T-cell (primary cell): ENCODE results near the gene RNF144A. TPM values are rescaled to one million over a fixed set of nuclear protein-coding genes. Genes with fewer than 3 reads are reported as not detected.

Source experiments
- ATAC-seq, 4 experiments: fragments of 200-7000 bp in 3 of 4; fragments of 150-1000 bp in 1 of 4; cut with Tn5 transposase; replicated peaks in 1 of 4; 1 replicate in 3 of 4; 2 replicates in 1 of 4; pipeline ENCODE4 v1.10.0; 2021; ENCODE audit warnings: moderate library complexity in 3 of 4, mild to moderate bottlenecking in 2 of 4, moderate number of reproducible peaks in 1 of 4
- CTCF ChIA-PET, 2 donors: fragments of 300-600 bp; sonication (Branson Sonifier 250); formaldehyde crosslinking; loops; one replicate each; lab custom pipeline; 2022; ENCODE audit warnings: antibody characterized with exemption in 2 of 2; lab: Charles Lee
- POLR2A ChIA-PET, 2 donors: fragments of 300-600 bp; sonication (Branson Sonifier 250); formaldehyde crosslinking; loops; one replicate each; lab custom pipeline; 2022; ENCODE audit warnings: antibody characterized with exemption in 2 of 2; lab: Charles Lee
- DNase-seq, 35 experiments: peaks; one replicate each; pipeline versions ENCODE4 v3.0.0 to v3.0.0-alpha.2; 2013 to 2023
- H3K27ac ChIP-seq: one replicate; pipeline ENCODE4 v1.5.1; 2013; ENCODE audit warnings: low read length
- H3K27me3 ChIP-seq, 2 experiments: replicated peaks in 1 of 2; 1 replicate in 1 of 2; 2 replicates in 1 of 2; pipeline versions ENCODE4 v1.6.1 to v1.7.0; 2013; ENCODE audit warnings: low read length in 1 of 2, mixed read lengths in 1 of 2; ENCODE audit not compliant: control insufficient read depth in 2 of 2, insufficient read depth in 2 of 2; ENCODE audit errors: extremely low read depth in 1 of 2
- H3K36me3 ChIP-seq, 2 donors: 1 replicate in 1 of 2; 2 replicates in 1 of 2; pipeline versions ENCODE4 v1.6.1 to v1.7.0; 2013; ENCODE audit warnings: low read length in 1 of 2; ENCODE audit not compliant: control insufficient read depth in 2 of 2, insufficient read depth in 1 of 2; ENCODE audit errors: extremely low read depth in 1 of 2
- H3K4me1 ChIP-seq, 2 experiments: 1 replicate in 1 of 2; 2 replicates in 1 of 2; pipeline versions ENCODE4 v1.6.1 to v1.7.0; 2013; ENCODE audit warnings: low read length in 2 of 2, mixed read lengths in 1 of 2; ENCODE audit not compliant: insufficient read depth in 2 of 2, control insufficient read depth in 1 of 2; ENCODE audit errors: extremely low read depth in 1 of 2
- H3K4me3 ChIP-seq, 2 donors: 1 replicate in 1 of 2; 2 replicates in 1 of 2; pipeline versions ENCODE4 v1.5.1 to v1.7.0; 2013; ENCODE audit warnings: mild to moderate bottlenecking in 2 of 2, low read length in 1 of 2, moderate library complexity in 1 of 2; ENCODE audit not compliant: control insufficient read depth in 1 of 2; ENCODE audit errors: extremely low read depth in 1 of 2
- H3K9me3 ChIP-seq: 2 replicates; pipeline ENCODE4 v1.7.0; 2013
- H3K27ac Mint-ChIP-seq, 2 donors: one replicate each; pipeline ENCODE4 v1.8.0; 2020 to 2021; ENCODE audit warnings: mild to moderate bottlenecking in 2 of 2, mixed read lengths in 2 of 2
- H3K27me3 Mint-ChIP-seq, 2 donors: one replicate each; pipeline ENCODE4 v1.8.0; 2021 to 2022; ENCODE audit warnings: mixed read lengths in 2 of 2
- H3K36me3 Mint-ChIP-seq: one replicate; pipeline ENCODE4 v1.8.0; 2021; ENCODE audit warnings: mixed read lengths
- H3K4me1 Mint-ChIP-seq, 3 donors: one replicate each; pipeline ENCODE4 v1.8.0; 2020 to 2022; ENCODE audit warnings: mixed read lengths in 3 of 3, mild to moderate bottlenecking in 1 of 3
- H3K4me3 Mint-ChIP-seq, 3 donors: one replicate each; pipeline ENCODE4 v1.8.0; 2020 to 2022; ENCODE audit warnings: mild to moderate bottlenecking in 3 of 3, mixed read lengths in 3 of 3, moderate library complexity in 3 of 3
- H3K9me3 Mint-ChIP-seq, 3 donors: one replicate each; pipeline ENCODE4 v1.8.0; 2020 to 2022; ENCODE audit warnings: mixed read lengths in 3 of 3
- WGBS: methylation state at CpG from one replicate; pipeline ENCODE4 v1.1.5; 2013; ENCODE audit warnings: missing lambda C conversion rate; ENCODE audit not compliant: insufficient coverage; 5-methylcytosine and 5-hydroxymethylcytosine counted together
- total RNA-seq, 35 experiments: library from RNA in 6 of 35; stranded (reverse) in 6 of 35; fragments of 120-200 nt in 1 of 35; gene quantifications; one replicate each; pipeline versions ENCODE4 v1.2.1 to v1.2.4 and lab custom pipeline; 2013 to 2026

Gene RNF144A
- total RNA-seq, 5 donors from 2014 or later (not counting 1 experiment from before 2014, with no cell fraction given) = 46.3 to 93.1 (median 79.9) TPM

GRCh38 chr2:7023542-7023941, 106.3 kb downstream of the RNF144A start:
- Histone ChIP-seq H3K27ac (no peak overlapping the region), H3K9me3 (no peaks in the 10 kb centered on the region), H3K4me1 (no peaks in the 10 kb centered on the region), H3K36me3 (peaks cover 20 to 77% of the 10 kb centered on the region in 2 donors), H3K4me3 (no peak overlapping the region), H3K27me3 (no peaks in the 10 kb centered on the region)
- ChIA-PET CTCF (interaction anchor here in 1 of 2 donors (1.6 kb wide), 1 partner anchor 10 kb away, joined by 4 read pairs; no protein-coding TSS in a partner anchor), POLR2A (no interaction called here)
- Mint-ChIP-seq H3K36me3 (peaks cover 69% of the 10 kb centered on the region), H3K27ac (no peak overlapping the region), H3K27me3 (no peaks in the 10 kb centered on the region), H3K4me1 (peaks cover 0 to 5% (median 0%) of the 10 kb centered on the region in 3 donors), H3K9me3 (no peaks in the 10 kb centered on the region), H3K4me3 (no peak overlapping the region)
- no CpG with 5 or more reads among the region's 2 CpGs for WGBS
- DNase-seq = no peak
- ATAC-seq = no peak

GRCh38 chr2:7024261-7024660, 107.0 kb downstream of the RNF144A start:
- Mint-ChIP-seq H3K27ac (no peak overlapping the region), H3K9me3 (no peaks in the 10 kb centered on the region), H3K27me3 (no peaks in the 10 kb centered on the region), H3K4me3 (no peak overlapping the region), H3K36me3 (peaks cover 71% of the 10 kb centered on the region), H3K4me1 (peaks cover 0 to 6% (median 0%) of the 10 kb centered on the region in 3 donors)
- no peak overlapping the region for H3K4me3 ChIP-seq
- ATAC-seq = no peak
- POLR2A ChIA-PET = no interaction called here
- WGBS = 94% methylated on average over 18 of the region's 18 CpGs
- H3K9me3 ChIP-seq = no peaks in the 10 kb centered on the region
- peaks cover 27 to 76% of the 10 kb centered on the region in 2 donors for H3K36me3 ChIP-seq
- H3K27me3 ChIP-seq = no peaks in the 10 kb centered on the region
- CTCF ChIA-PET = no interaction called here
- no peak overlapping the region for H3K27ac ChIP-seq
- DNase-seq = no peak
- peaks cover 0 to 3% of the 10 kb centered on the region in 2 experiments for H3K4me1 ChIP-seq

GRCh38 chr2:7025082-7025481, 107.9 kb downstream of the RNF144A start:
- POLR2A ChIA-PET = no interaction called here
- DNase-seq (no peak), ATAC-seq (no peak)
- WGBS = 97% methylated on average over 5 of the region's 9 CpGs
- Histone ChIP-seq H3K9me3 (no peaks in the 10 kb centered on the region), H3K4me1 (peaks cover 0 to 3% of the 10 kb centered on the region in 2 experiments), H3K36me3 (peaks cover 27 to 79% of the 10 kb centered on the region in 2 donors), H3K4me3 (no peak overlapping the region), H3K27me3 (no peaks in the 10 kb centered on the region), H3K27ac (no peak overlapping the region)
- no peaks in the 10 kb centered on the region for H3K9me3 Mint-ChIP-seq
- H3K4me1 Mint-ChIP-seq = peaks cover 0 to 6% (median 0%) of the 10 kb centered on the region in 3 donors
- H3K27me3 Mint-ChIP-seq = no peaks in the 10 kb centered on the region
- no peak overlapping the region for H3K27ac Mint-ChIP-seq
- H3K36me3 Mint-ChIP-seq = peaks cover 65% of the 10 kb centered on the region
- CTCF ChIA-PET = interaction anchor here (0.6 to 1.6 kb wide), 2 partner anchors 13 to 18 kb away, joined by 3 to 4 read pairs; no protein-coding TSS in a partner anchor
- no peak overlapping the region for H3K4me3 Mint-ChIP-seq

- CTCF ChIA-PET = interaction anchor here in 1 of 2 donors (0.6 kb wide), 1 partner anchor 133 kb away, joined by 3 read pairs; no protein-coding TSS in a partner anchor
- no peak overlapping the region for H3K27ac ChIP-seq
- DNase-seq = no peak
- peaks cover 22 to 79% of the 10 kb centered on the region in 2 donors for H3K36me3 ChIP-seq
- Mint-ChIP-seq H3K27me3 (no peaks in the 10 kb centered on the region), H3K4me1 (peaks cover 6 to 14% (median 8%) of the 10 kb centered on the region in 3 donors), H3K36me3 (peaks cover 62% of the 10 kb centered on the region), H3K4me3 (no peak overlapping the region), H3K9me3 (no peaks in the 10 kb centered on the region), H3K27ac (peak overlapping the region in 1 of 2 donors; percentile 48)
- POLR2A ChIA-PET = no interaction called here
- H3K4me3 ChIP-seq = no peak overlapping the region
- H3K4me1 ChIP-seq = peaks cover 0 to 11% of the 10 kb centered on the region in 2 experiments
- no peaks in the 10 kb centered on the region for H3K9me3 ChIP-seq
- 80% methylated on average over 3 of the region's 8 CpGs for WGBS
- no peaks in the 10 kb centered on the region for H3K27me3 ChIP-seq
- ATAC-seq = no peak
Measured at GRCh38 chr2:7026742-7027141, 109.5 kb downstream of the RNF144A start.

- no peak for DNase-seq
- Histone ChIP-seq H3K4me3 (no peak overlapping the region), H3K36me3 (peaks cover 22 to 84% of the 10 kb centered on the region in 2 donors), H3K4me1 (peaks cover 0 to 14% of the 10 kb centered on the region in 2 experiments), H3K27me3 (no peaks in the 10 kb centered on the region), H3K27ac (no peak overlapping the region), H3K9me3 (no peaks in the 10 kb centered on the region)
- Mint-ChIP-seq H3K4me1 (peaks cover 6 to 16% (median 9%) of the 10 kb centered on the region in 3 donors), H3K9me3 (no peaks in the 10 kb centered on the region), H3K27ac (peak overlapping the region in 1 of 2 donors; percentile 48), H3K36me3 (peaks cover 59% of the 10 kb centered on the region), H3K27me3 (no peaks in the 10 kb centered on the region), H3K4me3 (no peak overlapping the region)
- ATAC-seq = no peak
- ChIA-PET CTCF (no interaction called here), POLR2A (no interaction called here)
- no CpG with 5 or more reads among the region's 4 CpGs for WGBS
Measured at GRCh38 chr2:7027411-7027810, 110.2 kb downstream of the RNF144A start.

GRCh38 chr2:7027956-7028655, 110.9 kb downstream of the RNF144A start:
- H3K27ac Mint-ChIP-seq = no peak overlapping the region
- no peaks in the 10 kb centered on the region for H3K27me3 Mint-ChIP-seq
- H3K36me3 Mint-ChIP-seq = peaks cover 58% of the 10 kb centered on the region
- Histone ChIP-seq H3K4me3 (no peak overlapping the region), H3K9me3 (no peaks in the 10 kb centered on the region), H3K36me3 (peaks cover 22 to 84% of the 10 kb centered on the region in 2 donors), H3K27ac (no peak overlapping the region), H3K27me3 (no peaks in the 10 kb centered on the region), H3K4me1 (peaks cover 0 to 14% of the 10 kb centered on the region in 2 experiments)
- CTCF ChIA-PET = interaction anchor here in 1 of 2 donors (1.0 kb wide), 1 partner anchor 112 kb away, joined by 3 read pairs; no protein-coding TSS in a partner anchor
- 92% methylated on average over 15 of the region's 15 CpGs for WGBS
- DNase-seq (no peak), ATAC-seq (no peak)
- H3K4me3 Mint-ChIP-seq = no peak overlapping the region
- H3K9me3 Mint-ChIP-seq = no peaks in the 10 kb centered on the region
- peaks cover 6 to 18% (median 11%) of the 10 kb centered on the region in 3 donors for H3K4me1 Mint-ChIP-seq
- POLR2A ChIA-PET = no interaction called here
